Fibroblast of peridontal ligament (primary cell): Measurements from ENCODE around the gene MGRN1.
A peak's percentile ranks its signal among the peaks of the same experiment; 100 is the strongest.

Experiments used
- DNase-seq: peaks from one replicate; pipeline ENCODE4 v3.0.0-alpha.2; 2010; ENCODE audit errors: extremely low read depth

Gene MGRN1

DNA sequence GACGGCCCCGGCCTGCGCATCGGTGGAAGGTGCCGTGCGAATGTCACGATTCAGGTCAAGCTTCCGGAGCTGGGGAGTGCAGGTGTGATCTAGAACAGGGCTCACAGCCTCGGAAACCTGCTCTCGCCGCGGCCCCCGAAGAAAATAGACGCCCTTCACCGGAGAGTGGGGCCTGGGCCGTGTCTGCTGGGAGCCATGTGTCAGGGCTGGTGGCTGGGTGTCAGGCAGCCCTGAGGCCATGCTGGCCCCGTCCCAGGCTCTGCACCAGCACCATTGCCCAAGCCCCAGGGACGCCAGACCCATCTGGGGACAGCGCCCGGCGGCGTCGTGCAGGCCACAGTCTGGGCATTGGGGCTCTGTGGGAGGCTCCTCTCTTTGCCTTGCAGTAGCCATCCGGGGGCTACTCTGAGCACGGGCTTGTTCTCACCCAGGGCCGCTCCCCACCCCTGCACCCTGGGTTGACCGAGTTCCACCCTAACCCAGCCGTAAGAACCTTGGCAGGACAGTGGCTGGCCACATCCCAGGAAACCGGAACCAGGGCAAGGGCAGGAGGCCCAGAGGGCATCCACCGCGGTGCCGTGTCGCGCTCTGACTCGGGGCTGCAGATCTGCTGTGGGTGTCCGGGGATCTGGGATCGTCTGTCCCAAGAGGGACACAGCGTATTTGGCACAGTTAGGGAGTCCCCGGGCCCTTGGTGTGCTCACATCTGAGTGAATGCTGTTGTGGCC, 63.5 kb downstream of the MGRN1 start:
- no peak for DNase-seq

DNA sequence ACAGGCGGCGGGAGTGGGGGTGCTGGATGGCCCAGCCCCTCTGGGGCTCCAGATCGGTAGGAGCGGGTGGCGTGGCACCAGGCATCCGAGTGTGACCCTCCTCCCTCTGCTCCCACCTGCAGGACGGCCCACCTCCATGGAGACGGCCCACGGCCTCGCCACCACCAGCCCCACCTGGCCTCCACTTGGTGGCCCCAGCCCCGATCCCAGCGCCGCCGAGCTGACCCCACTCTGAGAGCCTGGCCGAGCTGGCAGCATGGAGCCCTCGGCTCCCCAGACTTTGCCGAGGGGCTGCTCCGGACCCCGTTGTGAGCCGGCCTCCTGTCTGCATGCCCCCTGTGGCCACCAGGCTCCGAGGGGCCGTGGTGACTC, 64.0 kb downstream of the MGRN1 start:
- no peak for DNase-seq

DNA sequence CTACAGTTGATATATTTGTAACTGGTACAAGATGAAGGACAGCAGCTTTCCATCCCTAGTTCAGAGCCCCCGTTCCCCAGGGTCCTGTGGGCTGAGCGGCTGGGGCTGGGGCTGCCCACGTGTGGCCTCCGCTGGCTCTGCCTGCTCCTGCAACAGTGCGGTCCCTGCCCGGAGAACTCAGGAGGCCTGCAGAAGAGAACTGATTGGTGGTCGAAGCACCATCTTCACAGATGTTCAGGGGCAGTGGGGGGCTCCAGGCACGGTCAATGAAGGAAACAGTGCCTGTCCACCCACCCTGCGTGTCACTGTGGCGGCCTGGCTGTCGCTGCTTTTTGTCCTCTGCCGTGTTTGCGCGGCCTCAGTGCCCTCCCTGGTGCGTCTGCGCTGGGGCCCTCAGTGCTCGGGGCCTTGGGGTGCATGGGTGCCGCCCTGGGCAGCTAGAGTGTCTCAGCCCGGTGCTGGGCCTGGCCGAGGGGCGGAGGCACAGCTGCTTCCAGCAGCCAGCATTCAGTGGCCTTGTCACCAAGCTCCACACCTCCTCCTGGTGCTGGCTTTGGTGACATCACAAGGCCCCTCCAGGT, 64.6 kb downstream of the MGRN1 start:
- no peak for DNase-seq

DNA sequence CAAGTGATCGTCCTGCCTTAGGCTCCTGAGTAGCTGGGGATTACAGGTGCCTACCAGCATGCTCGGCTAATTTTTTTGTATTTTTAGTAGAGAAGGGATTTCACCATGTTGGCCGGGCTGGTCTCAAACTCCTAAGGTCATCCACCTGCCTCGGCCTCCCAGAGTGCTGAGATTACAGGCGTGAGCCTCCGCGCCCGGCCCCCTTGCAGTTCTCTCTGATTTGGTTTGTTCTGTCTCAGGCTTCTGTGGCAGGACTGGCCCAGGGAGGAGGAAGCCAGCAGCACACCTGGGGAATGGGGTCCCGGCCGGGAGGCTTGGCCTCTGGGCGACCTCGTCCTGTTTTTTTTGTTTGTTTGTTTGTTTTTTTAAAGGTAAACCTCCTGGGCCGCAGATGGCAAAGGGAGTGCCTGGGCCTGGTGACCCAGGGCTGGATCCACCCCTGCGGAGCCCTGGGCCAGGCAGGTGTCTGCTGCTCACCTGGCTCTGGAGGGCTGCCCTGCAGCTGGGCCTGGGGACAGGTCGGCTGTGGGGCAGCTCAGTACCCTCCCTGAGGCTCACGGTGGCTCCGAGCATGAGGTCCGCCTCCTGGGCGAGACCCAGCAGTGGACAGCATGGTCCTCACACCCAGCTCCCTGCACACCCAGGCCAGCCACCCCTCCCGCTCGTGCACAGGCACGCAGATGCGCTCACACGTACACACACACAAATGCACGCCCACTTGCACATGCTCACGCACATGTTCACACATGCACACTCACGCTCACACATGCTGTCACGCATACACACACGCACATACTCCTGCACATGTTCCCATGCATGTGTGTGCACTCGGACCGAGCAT, 65.5 kb downstream of the MGRN1 start:
- DNase-seq: no peak

DNA sequence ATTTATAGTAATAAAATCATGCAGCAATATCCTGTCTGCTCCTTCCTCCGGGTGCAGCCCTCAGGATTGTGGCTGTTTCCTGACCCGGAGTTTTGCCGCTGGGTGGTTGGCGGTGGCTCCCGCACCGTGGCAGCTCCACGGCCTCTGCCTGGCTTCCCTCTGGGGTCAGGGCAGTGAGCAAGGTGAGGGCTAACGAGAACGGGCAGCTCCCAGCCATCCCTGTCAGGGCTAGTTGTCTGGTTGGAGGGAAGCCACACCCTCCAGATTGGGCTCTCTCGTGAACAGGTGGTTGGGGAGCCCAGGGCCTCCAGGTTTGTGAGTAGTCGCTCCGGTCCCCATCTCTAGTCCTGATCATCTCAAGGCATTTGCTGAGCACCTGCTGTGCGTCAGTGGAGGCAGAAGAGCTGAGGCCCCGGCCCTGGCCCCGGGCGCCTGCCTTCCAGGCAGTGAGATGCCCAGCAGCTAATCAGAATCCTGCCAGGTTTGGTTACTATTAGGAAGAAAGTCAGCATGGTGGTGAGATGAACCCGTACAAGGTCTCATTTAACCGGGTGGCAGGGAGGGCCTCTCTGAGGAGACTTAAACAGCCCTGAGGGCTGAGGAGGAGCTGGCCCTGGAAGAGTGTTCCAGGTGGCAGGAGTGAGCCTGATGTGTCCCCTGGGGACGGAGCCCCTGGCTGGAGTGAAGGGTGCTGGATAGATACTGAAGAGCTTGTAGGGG, 66.5 kb downstream of the MGRN1 start:
- DNase-seq: no peak

DNA sequence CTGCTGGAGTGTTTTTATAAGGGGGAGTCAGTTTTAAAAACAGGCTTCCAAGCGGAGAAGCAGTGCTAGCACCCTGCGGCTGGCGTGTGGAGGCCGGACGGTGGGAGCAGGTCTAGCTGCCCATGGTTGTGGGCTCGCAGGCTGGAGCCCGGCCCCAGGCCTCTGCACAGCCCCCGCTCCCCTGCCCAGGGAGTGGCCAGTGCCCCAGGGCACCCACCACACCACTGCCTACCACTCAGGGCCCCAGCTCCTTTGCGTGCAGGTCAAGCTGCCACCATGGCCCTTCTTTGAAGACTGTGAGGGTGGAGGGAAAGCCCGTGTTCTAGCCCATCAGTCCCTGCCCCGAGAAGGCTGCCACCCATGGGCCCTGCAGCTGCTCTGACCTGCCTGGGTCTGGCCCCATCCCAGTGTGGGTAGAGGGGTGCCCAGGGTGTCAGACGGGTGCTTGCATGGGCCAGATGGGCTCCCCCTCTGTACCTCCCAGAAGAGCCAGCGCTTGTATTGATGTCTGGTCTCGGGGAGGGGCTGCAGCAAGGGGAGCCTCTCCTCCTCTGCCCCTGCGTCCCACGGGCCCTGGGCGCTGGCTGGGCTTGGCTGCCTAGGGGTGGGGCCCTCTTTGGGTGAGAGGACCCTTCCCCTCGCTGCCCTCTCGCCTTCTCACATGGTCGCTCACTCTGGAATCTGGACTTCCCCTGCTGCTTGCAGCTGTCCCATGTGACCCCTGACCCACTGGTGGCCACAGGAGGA, 67.2 kb downstream of the MGRN1 start:
- no peak for DNase-seq

DNA sequence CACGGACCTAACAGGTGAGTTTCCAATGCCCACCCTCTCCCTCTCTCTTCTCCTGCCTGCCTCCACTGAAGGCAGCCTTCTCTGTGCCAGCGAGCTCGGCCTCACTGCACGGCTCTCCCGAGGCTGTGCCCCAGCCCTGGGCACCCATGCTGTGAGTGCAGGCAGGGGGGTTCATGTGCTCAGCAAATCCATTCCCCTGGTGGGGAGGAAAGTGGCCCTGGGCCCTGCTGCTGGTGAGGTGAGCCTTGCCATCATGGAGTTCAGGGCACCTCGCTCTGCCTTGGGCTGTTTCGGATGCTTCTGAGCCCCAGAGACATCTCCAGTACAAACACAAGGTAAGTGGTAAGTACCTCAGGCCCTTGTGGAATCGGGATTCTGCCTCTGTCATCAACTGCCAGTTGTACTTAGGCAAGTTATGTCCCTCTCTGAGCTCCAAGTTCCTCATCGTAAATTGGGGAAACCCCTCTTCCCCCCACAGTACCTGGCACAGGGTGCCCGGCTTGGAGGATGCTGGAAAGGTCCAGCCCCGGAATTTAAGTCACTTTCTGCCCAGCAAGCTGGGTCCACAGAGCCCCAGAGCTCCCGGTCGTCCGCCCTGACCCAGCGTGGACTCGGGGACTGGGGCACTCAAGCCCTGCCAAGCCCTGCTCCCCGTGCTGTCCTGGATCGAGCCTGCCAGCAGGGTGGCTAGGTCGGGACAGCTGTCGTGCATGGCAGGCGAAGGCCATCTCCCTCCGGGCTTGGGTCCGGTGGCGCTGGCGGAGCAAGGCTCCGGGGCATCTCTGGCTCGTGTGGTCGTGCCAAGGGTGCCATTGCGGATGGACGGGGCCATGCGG, 68.1 kb downstream of the MGRN1 start:
- DNase-seq: no peak

DNA sequence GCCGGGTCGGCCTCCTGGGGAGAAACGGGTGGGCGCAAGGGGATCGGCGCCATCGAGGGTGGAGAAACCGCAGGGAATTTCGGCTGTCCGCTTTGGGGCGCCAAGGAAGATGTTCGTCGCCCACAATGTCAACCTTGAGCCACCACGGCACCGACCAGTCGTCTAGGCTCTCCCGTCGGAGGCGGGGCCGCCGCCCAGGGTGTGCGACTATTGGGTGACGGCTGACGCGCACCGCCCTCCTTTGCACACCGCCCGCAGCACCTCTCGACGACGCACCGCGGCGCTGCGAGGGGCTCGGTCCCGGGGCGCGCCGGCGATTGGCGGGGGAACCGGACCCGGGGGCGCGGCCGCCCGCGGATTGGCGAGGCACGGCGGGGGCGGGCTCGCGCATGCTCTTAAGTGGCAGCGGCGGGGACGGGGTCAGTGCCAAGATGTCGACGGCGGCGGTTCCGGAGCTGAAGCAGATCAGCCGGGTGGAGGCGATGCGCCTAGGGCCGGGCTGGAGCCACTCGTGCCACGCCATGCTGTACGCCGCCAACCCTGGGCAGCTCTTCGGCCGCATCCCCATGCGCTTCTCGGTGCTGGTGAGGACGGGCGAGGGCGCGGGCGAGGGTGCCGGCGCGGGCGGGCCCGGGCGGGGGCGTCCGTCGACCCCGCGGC, 68.8 kb downstream of the MGRN1 start, which contains the start of gene NUDT16L1:
Gene NUDT16L1 (plus strand): TSS at position 267 of the 660 bp plus-strand sequence. CDS start 165 bp downstream, at position 432.
- DNase-seq: peak; percentile 84

DNA sequence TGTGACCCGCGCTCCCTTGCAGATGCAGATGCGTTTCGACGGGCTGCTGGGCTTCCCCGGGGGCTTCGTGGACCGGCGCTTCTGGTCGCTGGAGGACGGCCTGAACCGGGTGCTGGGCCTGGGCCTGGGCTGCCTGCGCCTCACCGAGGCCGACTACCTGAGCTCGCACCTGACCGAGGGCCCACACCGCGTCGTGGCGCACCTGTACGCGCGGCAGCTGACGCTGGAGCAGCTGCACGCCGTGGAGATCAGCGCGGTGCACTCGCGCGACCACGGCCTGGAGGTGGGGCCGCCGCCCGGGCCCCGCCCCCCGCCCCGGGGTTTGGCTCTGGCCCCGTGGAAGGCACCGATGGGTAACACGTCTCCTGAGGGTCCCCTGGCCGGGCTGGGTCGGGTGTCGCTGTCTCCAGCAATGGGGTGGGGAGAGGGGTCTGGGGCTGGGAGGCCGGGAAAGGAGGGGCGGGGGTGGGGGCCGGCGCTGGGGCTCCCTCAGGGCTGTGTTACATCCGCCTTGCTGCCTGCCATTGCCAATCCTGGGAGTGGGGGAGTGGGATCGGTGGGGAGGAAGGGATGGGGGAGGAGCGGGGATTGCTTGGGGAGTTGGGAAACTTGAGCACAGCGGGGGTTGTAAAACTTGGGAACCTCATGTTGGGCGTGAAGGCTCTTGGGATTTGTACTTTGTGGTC, 69.5 kb downstream of the MGRN1 start:
- DNase-seq: peak; percentile 47

DNA sequence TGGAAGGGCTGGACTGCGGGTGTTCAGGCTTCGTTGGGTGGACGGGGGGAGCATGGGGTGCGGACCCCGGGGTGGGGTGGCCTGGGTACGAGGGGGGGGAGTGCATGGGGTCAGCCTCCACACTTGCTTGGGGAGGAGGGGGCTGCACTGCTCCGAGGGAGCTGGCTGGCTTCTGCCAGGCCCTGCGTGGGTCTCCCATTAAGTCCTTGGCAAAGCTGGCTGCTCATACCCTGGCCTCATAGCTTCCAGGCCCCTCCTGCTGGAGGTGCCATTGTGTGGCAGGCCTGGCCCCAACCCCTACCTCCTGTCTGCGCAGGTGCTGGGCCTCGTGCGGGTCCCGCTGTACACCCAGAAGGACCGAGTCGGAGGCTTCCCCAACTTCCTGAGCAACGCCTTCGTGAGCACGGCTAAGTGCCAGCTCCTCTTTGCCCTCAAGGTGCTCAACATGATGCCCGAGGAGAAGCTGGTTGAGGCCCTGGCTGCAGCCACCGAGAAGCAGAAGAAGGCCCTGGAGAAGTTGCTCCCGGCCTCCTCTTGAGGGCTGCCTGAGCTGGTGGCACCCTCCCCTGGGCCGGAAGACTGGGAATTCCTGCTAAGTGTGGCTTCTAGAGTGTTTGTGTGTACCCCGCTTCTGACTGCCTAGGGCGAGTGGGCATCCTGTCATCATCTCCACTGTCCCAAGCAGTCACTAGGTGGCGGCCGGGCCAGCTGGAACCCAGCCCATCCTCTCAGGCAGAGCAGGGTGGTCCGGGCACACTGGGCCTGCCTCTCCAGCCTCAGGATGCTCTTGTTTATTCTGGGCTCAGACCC, 70.2 kb downstream of the MGRN1 start:
- DNase-seq: peak; percentile 12

DNA sequence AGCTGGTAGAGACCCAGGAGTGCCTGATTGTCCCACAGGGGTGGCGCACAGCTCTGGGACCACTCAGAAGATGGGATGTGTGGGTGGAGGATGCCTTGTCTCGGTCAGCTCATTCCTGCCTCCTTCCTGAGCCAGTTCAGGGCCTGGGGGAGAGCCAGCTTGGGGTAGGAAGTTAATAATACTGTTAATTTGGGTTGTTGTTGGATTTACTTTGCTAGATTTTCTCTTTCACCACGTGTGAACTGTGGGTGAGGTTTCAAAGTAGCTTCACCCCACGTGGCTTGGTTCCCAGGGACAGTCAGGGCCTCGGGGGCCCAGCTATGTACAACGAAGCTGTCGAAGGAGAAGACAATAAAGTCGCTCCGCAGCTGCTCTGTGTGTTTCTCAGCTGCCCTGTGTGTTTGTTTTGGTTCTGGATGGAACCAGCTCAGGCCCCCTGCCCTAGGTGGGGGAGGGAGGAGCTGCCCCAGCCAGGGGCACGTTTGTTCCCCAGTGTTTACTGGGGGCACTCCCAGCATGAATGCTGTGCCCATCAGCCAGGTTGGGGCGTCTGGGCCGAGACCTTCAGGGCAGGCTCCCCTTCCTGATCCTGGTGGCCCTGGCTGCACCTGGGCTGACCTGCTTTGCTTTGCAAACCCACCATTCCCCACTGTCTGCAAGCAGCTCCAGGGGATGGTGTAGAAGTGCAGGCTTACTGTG, 71.0 kb downstream of the MGRN1 start:
- peak; percentile 6 for DNase-seq

DNA sequence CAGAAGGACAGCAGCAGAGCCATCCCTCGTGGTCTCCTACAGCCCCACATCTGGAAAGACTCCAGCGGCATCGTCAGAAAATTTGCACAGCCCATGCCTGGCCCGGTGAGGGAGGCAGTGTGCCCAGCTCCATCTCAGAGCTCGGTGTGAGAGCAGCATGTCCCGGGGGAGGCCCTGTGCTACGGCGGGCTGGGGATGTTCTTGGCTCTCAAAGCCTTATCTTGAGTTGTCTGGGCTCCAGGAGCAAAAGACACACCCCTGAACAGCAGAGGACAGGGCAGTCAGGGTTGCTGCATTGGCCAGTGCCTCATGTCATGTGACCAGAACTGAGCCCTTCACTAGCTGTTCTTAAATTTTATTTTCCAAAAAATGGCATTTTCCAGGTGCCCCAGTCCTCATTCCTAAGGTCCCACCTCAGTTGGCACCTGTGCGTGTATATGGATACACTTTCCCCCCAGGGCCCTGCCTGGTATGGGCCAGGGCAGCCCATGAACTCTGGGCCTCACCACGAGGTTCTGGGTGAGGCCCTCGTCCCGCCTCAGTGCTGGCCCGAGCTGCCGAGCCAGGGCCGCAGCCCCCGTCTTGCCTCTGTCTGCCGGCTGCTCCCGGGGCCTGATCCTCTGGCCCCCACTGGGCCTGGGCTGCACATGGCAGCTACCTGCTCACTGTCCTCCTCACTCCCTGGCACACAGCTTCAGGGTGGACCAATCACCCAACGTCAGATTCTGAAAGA, 71.7 kb downstream of the MGRN1 start:
- DNase-seq: peak; percentile 14

DNA sequence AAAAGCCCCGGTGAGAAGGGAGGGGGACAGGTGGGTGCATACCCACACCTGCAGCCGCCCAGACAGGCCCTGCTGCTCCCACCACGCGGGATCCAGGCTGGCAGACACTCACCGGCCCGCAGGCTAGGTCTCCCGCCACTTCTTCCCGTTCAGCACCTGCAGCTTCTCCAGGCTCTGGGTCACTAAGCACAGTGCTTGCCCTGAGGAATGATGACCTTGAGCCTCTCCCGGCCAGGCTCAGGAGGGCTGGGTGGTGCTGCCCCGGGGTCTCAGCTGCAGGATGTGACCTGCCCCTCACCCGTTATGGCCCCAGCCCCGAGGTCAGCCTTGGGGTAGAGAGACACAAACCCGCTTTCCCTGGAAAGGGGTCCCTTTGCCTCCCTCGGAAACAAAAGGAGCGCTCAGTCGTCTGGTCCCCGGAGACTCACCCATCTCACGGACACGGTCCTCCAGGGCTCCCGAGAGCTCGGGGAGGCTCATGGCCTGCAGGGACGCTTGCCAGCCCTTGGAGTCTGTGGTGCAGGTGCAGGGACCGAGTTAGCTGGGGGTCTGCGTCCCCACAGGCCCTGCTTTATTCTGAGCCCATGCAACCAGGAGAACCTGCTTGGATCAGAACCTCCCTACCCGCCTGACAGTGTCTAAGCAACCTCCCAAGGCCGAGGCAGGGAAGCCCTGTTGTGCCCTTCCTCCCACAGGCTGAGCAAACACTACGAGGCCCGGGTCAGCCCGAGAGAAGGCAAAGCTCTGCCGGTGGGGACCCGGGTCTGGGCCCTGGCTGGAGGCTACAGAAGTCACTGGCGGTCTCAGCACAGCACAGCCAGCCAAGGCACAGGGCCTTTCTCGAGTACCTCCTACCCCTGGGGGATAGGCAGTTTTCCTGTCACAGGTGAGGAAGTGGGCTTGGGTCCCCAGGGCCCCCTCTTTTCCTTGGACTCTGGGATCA, 72.5 kb downstream of the MGRN1 start:
- no peak for DNase-seq

DNA sequence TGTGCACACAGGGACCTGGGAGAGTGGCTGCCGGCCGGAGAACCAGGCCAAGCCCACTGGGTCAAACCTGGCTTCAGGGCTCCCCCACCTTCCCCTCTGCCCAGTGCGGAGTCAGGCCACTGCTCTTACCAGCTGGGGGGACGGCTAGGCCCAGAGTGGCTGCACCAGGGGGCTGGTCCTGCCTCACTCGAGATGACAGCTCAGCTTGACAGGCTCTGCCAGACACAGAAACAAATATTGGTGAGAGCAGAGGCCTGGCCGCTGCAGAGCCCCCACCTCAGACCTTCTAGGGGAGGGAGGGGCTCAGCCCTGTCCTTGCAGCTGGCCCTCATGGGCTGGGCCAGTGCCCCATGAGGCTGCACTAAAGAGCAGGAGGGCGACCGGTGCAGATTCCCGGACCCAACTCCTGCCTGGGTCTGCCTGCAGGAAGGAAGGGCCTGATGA, 73.2 kb downstream of the MGRN1 start:
- DNase-seq: no peak

DNA sequence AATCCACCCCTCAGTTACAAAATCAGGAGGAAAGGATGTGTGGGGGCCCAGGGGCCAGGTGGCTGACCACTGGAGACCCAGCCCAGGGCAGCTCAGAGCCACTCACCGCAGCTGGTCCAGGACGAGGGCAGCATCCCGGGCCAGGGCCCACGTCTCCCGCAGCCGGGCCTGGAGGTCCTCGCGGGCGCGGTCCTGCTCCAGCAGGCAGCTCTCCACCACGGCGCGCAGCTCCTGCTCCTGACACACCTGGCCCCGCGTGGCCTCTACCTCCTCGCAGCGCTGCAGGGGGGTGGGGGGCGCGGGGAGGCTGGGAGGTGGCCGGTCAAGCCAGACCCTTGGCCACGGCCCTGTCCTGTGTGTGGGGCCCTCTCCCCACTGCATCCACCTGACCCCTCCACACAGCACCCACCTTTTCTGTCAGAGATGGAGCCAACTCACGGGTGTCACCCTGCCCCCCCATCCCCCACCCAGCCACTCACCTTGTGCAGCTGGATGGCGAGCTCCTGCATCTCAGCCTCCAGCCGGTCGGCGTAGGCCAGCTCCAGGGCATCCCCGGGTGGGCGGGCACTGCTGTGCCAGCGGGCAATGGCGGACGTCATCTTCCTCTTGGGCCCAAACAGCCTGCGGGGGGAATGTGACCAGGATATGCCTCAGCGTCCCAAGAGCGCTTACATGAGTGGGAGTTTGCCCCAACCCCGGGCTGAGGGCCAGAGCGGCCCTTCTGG, 73.9 kb downstream of the MGRN1 start:
- no peak for DNase-seq
